Measurements from ENCODE around the gene KCTD16. TPM values are rescaled to one million over a fixed set of nuclear protein-coding genes. Genes with fewer than 3 reads are reported as not detected.

KCTD16 gene
- total and polyA plus RNA-seq, 2 donors = 0.02 to 0.09 TPM

- H3K4me1 ChIP-seq (ENCODE audit: control insufficient read depth in 2 of 2, insufficient read depth in 2 of 2, low read length in 2 of 2) = no peaks in the 10 kb centered on the region
- 64% methylated on average over 2 of the region's 2 CpGs for WGBS
- no peak for DNase-seq (ENCODE audit: low read depth in 6 of 9, low spot score in 9 of 9)
- no peaks in the 10 kb centered on the region for H3K36me3 ChIP-seq (ENCODE audit: control insufficient read depth in 2 of 2, insufficient read depth in 2 of 2, low read length in 1 of 2)
- no peaks in the 10 kb centered on the region for H3K27me3 ChIP-seq (ENCODE audit: control insufficient read depth in 2 of 2, insufficient read depth in 1 of 2, low read length in 1 of 2)
- H3K4me3 ChIP-seq (ENCODE audit: low read length in 2 of 2) = no peak overlapping the region
- H3K27ac ChIP-seq (ENCODE audit: low read depth in 1 of 2, low read length in 1 of 2) = no peak overlapping the region
- no peaks in the 10 kb centered on the region for H3K9me3 ChIP-seq (ENCODE audit: control insufficient read depth in 2 of 2, insufficient read depth in 1 of 2, low read length in 1 of 2)
Measured at GRCh38 chr5:144249755-144250464, 79.2 kb downstream of the KCTD16 start.

DNA sequence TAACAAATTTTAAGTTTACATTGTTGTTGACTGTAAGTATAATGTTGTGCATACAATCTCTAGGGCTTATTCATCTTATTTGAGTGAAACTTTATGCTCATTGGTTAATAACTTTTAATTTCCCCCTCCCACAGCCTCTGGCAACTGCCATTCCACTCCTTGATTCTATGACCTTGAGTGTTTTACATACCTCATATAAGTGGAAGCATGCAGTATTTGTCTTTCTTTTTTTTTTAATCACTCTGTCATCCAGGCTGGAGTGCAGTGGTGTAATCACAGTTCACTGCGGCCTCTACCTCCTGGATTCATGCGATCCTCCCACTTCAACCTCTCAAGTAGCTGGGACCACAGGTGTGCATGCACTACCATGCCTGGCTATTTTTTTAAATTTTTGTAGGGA, 83.9 kb downstream of the KCTD16 start:
- DNase-seq (ENCODE audit: low read depth in 6 of 9, low spot score in 9 of 9) = no peak
- H3K27me3 ChIP-seq (ENCODE audit: control insufficient read depth in 2 of 2, insufficient read depth in 1 of 2, low read length in 1 of 2) = no peaks in the 10 kb centered on the region
- H3K27ac ChIP-seq (ENCODE audit: low read depth in 1 of 2, low read length in 1 of 2) = no peak overlapping the region
- no peak overlapping the region for H3K4me3 ChIP-seq (ENCODE audit: low read length in 2 of 2)
- H3K4me1 ChIP-seq (ENCODE audit: control insufficient read depth in 2 of 2, insufficient read depth in 2 of 2, low read length in 2 of 2) = no peaks in the 10 kb centered on the region
- H3K36me3 ChIP-seq (ENCODE audit: control insufficient read depth in 2 of 2, insufficient read depth in 2 of 2, low read length in 1 of 2) = no peaks in the 10 kb centered on the region
- WGBS = 97% methylated on average over 2 of the region's 2 CpGs
- no peaks in the 10 kb centered on the region for H3K9me3 ChIP-seq (ENCODE audit: control insufficient read depth in 2 of 2, insufficient read depth in 1 of 2, low read length in 1 of 2)

DNA sequence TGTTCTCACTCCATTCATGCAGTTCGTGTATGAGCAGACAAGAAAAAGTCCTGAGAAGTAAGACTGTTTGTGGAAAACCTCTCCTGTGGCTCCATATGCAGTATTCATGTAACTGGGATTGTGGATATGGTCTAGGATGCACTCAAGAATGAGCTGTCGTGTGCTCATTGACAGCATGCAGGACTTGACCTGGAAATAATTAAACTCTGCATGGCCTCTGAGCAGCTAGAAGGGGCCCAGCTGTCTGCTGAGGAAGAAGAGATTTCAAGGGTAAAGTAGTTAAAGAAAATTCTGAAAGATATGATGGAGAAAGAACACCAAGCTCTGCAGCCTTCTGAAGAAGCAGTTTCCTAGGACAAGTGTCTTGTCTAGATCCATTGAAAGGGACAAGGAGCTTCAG, 89.4 kb downstream of the KCTD16 start:
- no peak overlapping the region for H3K4me3 ChIP-seq (ENCODE audit: low read length in 2 of 2)
- WGBS = 89% methylated on average over 2 of the region's 2 CpGs
- no peaks in the 10 kb centered on the region for H3K9me3 ChIP-seq (ENCODE audit: control insufficient read depth in 2 of 2, insufficient read depth in 1 of 2, low read length in 1 of 2)
- H3K27me3 ChIP-seq (ENCODE audit: control insufficient read depth in 2 of 2, insufficient read depth in 1 of 2, low read length in 1 of 2) = no peaks in the 10 kb centered on the region
- no peak for DNase-seq (ENCODE audit: low read depth in 6 of 9, low spot score in 9 of 9)
- no peaks in the 10 kb centered on the region for H3K4me1 ChIP-seq (ENCODE audit: control insufficient read depth in 2 of 2, insufficient read depth in 2 of 2, low read length in 2 of 2)
- H3K36me3 ChIP-seq (ENCODE audit: control insufficient read depth in 2 of 2, insufficient read depth in 2 of 2, low read length in 1 of 2) = no peaks in the 10 kb centered on the region
- no peak overlapping the region for H3K27ac ChIP-seq (ENCODE audit: low read depth in 1 of 2, low read length in 1 of 2)

DNA sequence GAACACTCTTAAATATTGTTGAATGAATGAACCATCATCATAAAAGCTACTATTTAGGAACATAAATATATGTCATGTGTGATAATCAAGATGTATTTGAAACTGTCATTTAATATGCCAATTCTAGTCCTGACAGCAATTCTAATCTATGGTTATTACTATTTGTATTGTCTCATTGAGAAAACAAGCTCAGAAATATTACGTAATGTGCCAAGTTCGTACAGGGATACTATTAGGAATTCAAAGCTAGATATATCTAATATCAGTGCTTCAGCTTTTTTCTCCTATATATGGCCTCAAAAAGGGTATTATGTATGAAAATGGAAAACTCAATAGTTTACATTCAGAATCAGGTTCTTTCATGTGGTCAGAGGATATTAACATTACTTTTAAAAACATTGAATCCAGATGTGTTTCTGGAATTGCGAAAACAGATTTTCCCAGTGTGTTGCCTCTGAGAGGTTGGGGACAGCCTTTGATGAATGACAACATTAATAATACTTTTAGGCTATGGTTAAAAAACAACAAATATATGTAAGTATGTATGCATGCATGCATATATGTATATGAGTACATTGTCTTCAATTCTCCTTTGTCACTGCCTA, 95.1 kb downstream of the KCTD16 start:
- no peaks in the 10 kb centered on the region for H3K4me1 ChIP-seq (ENCODE audit: control insufficient read depth in 2 of 2, insufficient read depth in 2 of 2, low read length in 2 of 2)
- H3K4me3 ChIP-seq (ENCODE audit: low read length in 2 of 2) = no peak overlapping the region
- DNase-seq (ENCODE audit: low read depth in 6 of 9, low spot score in 9 of 9) = no peak
- no peaks in the 10 kb centered on the region for H3K36me3 ChIP-seq (ENCODE audit: control insufficient read depth in 2 of 2, insufficient read depth in 2 of 2, low read length in 1 of 2)
- H3K27ac ChIP-seq (ENCODE audit: low read depth in 1 of 2, low read length in 1 of 2) = no peak overlapping the region
- 95% methylated on average over 3 of the region's 3 CpGs for WGBS
- H3K9me3 ChIP-seq (ENCODE audit: control insufficient read depth in 2 of 2, insufficient read depth in 1 of 2, low read length in 1 of 2) = no peaks in the 10 kb centered on the region
- H3K27me3 ChIP-seq (ENCODE audit: control insufficient read depth in 2 of 2, insufficient read depth in 1 of 2, low read length in 1 of 2) = no peaks in the 10 kb centered on the region

DNA sequence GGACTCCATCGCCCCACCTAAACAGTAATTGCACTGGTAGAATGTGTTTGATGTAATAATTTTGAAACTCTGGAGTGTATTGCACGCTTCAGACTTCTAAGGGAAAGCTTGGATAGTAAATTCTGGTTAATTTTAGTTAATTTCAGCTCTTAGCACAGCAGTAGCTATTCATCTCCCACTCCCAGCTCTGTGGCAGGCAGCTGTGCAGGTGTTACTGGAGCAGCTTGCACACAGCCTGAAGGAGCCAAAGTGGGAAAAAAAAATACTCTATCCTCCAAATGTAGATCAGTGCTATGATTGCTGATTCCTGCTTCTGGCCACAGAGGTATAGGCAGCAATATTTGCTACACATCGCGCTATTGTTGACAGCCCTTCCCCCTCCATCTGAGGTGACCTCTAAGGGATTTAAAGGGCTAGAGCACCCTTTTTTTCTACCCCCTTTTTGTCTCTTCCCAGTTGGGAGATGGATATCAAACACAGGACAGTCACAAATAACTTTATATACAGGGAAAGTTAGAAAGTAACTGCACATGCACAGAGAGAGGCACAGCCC, 97.4 kb downstream of the KCTD16 start:
- no peak overlapping the region for H3K27ac ChIP-seq (ENCODE audit: low read depth in 1 of 2, low read length in 1 of 2)
- no peaks in the 10 kb centered on the region for H3K9me3 ChIP-seq (ENCODE audit: control insufficient read depth in 2 of 2, insufficient read depth in 1 of 2, low read length in 1 of 2)
- DNase-seq (ENCODE audit: low read depth in 6 of 9, low spot score in 9 of 9) = no peak
- no peak overlapping the region for H3K4me3 ChIP-seq (ENCODE audit: low read length in 2 of 2)
- H3K4me1 ChIP-seq (ENCODE audit: control insufficient read depth in 2 of 2, insufficient read depth in 2 of 2, low read length in 2 of 2) = no peaks in the 10 kb centered on the region
- no peaks in the 10 kb centered on the region for H3K36me3 ChIP-seq (ENCODE audit: control insufficient read depth in 2 of 2, insufficient read depth in 2 of 2, low read length in 1 of 2)
- H3K27me3 ChIP-seq (ENCODE audit: control insufficient read depth in 2 of 2, insufficient read depth in 1 of 2, low read length in 1 of 2) = no peaks in the 10 kb centered on the region
- WGBS = 79% methylated on average over 4 of the region's 4 CpGs

DNA sequence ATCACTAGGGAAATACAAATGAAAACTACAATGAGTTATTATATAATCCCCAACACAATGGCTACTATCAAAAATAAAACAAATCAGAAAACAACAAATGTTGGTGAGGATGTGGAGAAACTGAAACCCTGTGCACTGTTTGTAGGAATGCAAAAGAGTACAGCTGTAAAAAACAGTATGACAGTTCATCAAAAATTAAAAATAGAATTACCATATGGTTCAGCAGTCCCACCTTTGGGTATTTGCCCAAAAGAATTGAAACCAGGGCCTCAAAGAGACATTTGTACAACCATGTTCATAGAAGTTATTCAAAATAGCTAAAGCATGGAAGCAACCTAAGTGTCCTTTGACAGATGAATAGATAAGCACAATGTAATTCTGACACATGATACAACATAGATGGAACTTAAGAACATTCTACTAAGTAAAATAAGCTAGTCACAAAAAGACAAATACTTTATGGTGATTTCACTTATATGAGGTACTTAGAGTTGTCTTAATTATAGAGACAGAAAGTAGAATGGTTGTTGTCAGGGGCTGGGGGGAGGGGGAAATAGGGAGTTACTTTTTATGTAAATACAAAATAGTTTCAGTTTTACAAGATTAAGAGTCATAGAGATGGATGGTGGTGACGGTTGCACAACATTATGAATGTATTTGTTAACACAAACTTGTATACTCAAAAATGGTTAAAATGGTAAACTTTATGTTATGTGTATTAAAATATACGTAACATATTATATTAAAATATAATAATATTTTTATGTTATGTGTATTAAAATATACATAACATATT, 102.8 kb downstream of the KCTD16 start:
- 92% methylated on average over 2 of the region's 2 CpGs for WGBS
- no peak for DNase-seq (ENCODE audit: low read depth in 6 of 9, low spot score in 9 of 9)
- H3K4me1 ChIP-seq (ENCODE audit: control insufficient read depth in 2 of 2, insufficient read depth in 2 of 2, low read length in 2 of 2) = no peaks in the 10 kb centered on the region

DNA sequence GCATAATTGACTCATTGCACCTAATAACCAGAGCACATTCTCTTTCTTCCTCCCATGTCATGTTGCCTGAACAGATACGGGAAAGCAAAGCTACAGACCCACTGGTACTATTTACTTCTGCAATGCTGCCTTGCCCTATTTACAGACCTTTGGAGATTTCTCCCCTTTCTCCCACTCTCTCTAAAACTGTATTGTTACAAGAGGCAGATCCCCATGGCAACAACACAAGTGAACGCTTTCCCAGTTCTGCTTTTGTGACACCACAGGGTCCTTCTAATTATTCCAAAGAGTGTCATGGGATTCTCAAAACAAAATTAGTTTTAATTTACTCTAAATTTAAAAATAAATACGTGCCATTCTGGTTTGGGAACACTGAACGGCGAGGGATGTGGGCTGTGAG, 104.7 kb downstream of the KCTD16 start:
- H3K27me3 ChIP-seq (ENCODE audit: control insufficient read depth in 2 of 2, insufficient read depth in 1 of 2, low read length in 1 of 2) = no peaks in the 10 kb centered on the region
- H3K27ac ChIP-seq (ENCODE audit: low read depth in 1 of 2, low read length in 1 of 2) = no peak overlapping the region
- H3K4me3 ChIP-seq (ENCODE audit: low read length in 2 of 2) = no peak overlapping the region
- no peaks in the 10 kb centered on the region for H3K4me1 ChIP-seq (ENCODE audit: control insufficient read depth in 2 of 2, insufficient read depth in 2 of 2, low read length in 2 of 2)
- 86% methylated on average over 5 of the region's 5 CpGs for WGBS
- H3K36me3 ChIP-seq (ENCODE audit: control insufficient read depth in 2 of 2, insufficient read depth in 2 of 2, low read length in 1 of 2) = no peaks in the 10 kb centered on the region
- H3K9me3 ChIP-seq (ENCODE audit: control insufficient read depth in 2 of 2, insufficient read depth in 1 of 2, low read length in 1 of 2) = no peaks in the 10 kb centered on the region
- no peak for DNase-seq (ENCODE audit: low read depth in 6 of 9, low spot score in 9 of 9)

More for the DNA sequence above, 102.8 kb downstream of the KCTD16 start:
- Histone ChIP-seq H3K27me3 (ENCODE audit: control insufficient read depth in 2 of 2, insufficient read depth in 1 of 2, low read length in 1 of 2) (no peaks in the 10 kb centered on the region), H3K9me3 (ENCODE audit: control insufficient read depth in 2 of 2, insufficient read depth in 1 of 2, low read length in 1 of 2) (no peaks in the 10 kb centered on the region), H3K4me3 (ENCODE audit: low read length in 2 of 2) (no peak overlapping the region), H3K27ac (ENCODE audit: low read depth in 1 of 2, low read length in 1 of 2) (no peak overlapping the region), H3K36me3 (ENCODE audit: control insufficient read depth in 2 of 2, insufficient read depth in 2 of 2, low read length in 1 of 2) (no peaks in the 10 kb centered on the region)

- no peak overlapping the region for H3K27ac ChIP-seq (ENCODE audit: low read depth in 1 of 2, low read length in 1 of 2)
- H3K36me3 ChIP-seq (ENCODE audit: control insufficient read depth in 2 of 2, insufficient read depth in 2 of 2, low read length in 1 of 2) = no peaks in the 10 kb centered on the region
- WGBS = 91% methylated on average over 5 of the region's 5 CpGs
- no peaks in the 10 kb centered on the region for H3K9me3 ChIP-seq (ENCODE audit: control insufficient read depth in 2 of 2, insufficient read depth in 1 of 2, low read length in 1 of 2)
- H3K27me3 ChIP-seq (ENCODE audit: control insufficient read depth in 2 of 2, insufficient read depth in 1 of 2, low read length in 1 of 2) = no peaks in the 10 kb centered on the region
- H3K4me1 ChIP-seq (ENCODE audit: control insufficient read depth in 2 of 2, insufficient read depth in 2 of 2, low read length in 2 of 2) = no peaks in the 10 kb centered on the region
- DNase-seq (ENCODE audit: low read depth in 6 of 9, low spot score in 9 of 9) = no peak
- H3K4me3 ChIP-seq (ENCODE audit: low read length in 2 of 2) = no peak overlapping the region
Measured at GRCh38 chr5:144276034-144276822, 105.6 kb downstream of the KCTD16 start.

Data from thymus (tissue), 11 donors.